Subcutaneous abdominal adipose tissue (tissue), 5 donors: ENCODE data around the gene SPRR5.

Experiments
- H3K27ac ChIP-seq: one replicate; pipeline ENCODE4 v1.7.0; 2013; ENCODE audit warnings: low read depth, mild to moderate bottlenecking, inconsistent platforms, low read length, moderate library complexity
- H3K27me3 ChIP-seq, 5 donors: one replicate each; pipeline ENCODE4 v1.7.0; 2013; ENCODE audit warnings: low read length in 5 of 5, inconsistent platforms in 1 of 5; ENCODE audit not compliant: control insufficient read depth in 5 of 5, insufficient read depth in 4 of 5
- H3K36me3 ChIP-seq, 5 donors: one replicate each; pipeline ENCODE4 v1.7.0; 2013; ENCODE audit warnings: low read length in 5 of 5; ENCODE audit not compliant: control insufficient read depth in 5 of 5, insufficient read depth in 5 of 5
- H3K4me1 ChIP-seq, 5 donors: one replicate each; pipeline ENCODE4 v1.7.0; 2013; ENCODE audit warnings: low read length in 5 of 5, mild to moderate bottlenecking in 3 of 5, moderate library complexity in 1 of 5; ENCODE audit not compliant: control insufficient read depth in 5 of 5, insufficient read depth in 5 of 5
- H3K4me3 ChIP-seq, 5 donors: one replicate each; pipeline ENCODE4 v1.7.0; 2013; ENCODE audit warnings: low read length in 5 of 5, low read depth in 1 of 5
- H3K9ac ChIP-seq, 5 donors: one replicate each; pipeline ENCODE4 v1.7.0; 2013; ENCODE audit warnings: low read length in 5 of 5, mild to moderate bottlenecking in 4 of 5, moderate library complexity in 3 of 5
- H3K9me3 ChIP-seq, 5 donors: one replicate each; pipeline ENCODE4 v1.7.0; 2013; ENCODE audit warnings: low read length in 5 of 5; ENCODE audit not compliant: control insufficient read depth in 5 of 5
- donor health status: healthy.
- donor health status: healthy.
- donor health status: healthy.
- donor health status: healthy.
- donor health status: healthy.

Gene SPRR5

GRCh38 chr1:152941037-152941711 is 5.8 kb upstream of the SPRR5 start:
- Histone ChIP-seq H3K4me1 (no peaks in the 10 kb centered on the region), H3K9ac (no peak overlapping the region), H3K27ac (no peak overlapping the region), H3K27me3 (no peaks in the 10 kb centered on the region), H3K4me3 (no peak overlapping the region), H3K36me3 (no peaks in the 10 kb centered on the region), H3K9me3 (peaks cover 0 to 2% (median 0%) of the 10 kb centered on the region in 5 donors)

- Histone ChIP-seq H3K9me3 (peaks cover 0 to 2% (median 0%) of the 10 kb centered on the region in 5 donors), H3K36me3 (no peaks in the 10 kb centered on the region), H3K4me1 (no peaks in the 10 kb centered on the region), H3K27ac (no peak overlapping the region), H3K9ac (no peak overlapping the region), H3K27me3 (no peaks in the 10 kb centered on the region), H3K4me3 (no peak overlapping the region)
Measured at GRCh38 chr1:152942161-152942560, 4.8 kb upstream of the SPRR5 start.

DNA sequence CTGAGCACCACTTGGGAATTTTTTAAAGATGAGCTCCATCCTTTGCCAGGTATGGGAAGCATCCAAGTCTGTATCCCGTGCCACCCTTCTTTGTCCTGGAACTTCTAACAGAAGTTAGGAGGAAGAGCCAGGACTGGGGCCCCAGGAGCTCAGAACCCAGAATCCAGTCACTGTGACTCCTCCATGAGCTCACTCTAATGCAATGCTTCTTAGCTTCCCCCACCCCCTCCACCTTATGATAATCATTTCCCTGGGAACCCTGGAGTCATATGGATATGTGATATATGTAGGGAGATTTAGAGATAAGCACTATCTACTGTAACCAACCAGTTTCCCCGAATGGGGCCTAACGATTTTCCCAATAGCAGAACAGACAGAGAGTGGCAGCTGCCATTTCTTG is 758 bp upstream of the SPRR5 start:
- Histone ChIP-seq H3K4me1 (no peaks in the 10 kb centered on the region), H3K4me3 (no peak overlapping the region), H3K36me3 (no peaks in the 10 kb centered on the region), H3K27ac (no peak overlapping the region), H3K9me3 (no peaks in the 10 kb centered on the region), H3K9ac (no peak overlapping the region), H3K27me3 (no peaks in the 10 kb centered on the region)

GRCh38 chr1:152951711-152952110 is 4.7 kb downstream of the SPRR5 start:
- H3K4me1 ChIP-seq, result no peaks in the 10 kb centered on the region
- H3K9ac ChIP-seq, result no peak overlapping the region
- peaks cover 0 to 3% (median 0%) of the 10 kb centered on the region in 5 donors for H3K27me3 ChIP-seq

DNA sequence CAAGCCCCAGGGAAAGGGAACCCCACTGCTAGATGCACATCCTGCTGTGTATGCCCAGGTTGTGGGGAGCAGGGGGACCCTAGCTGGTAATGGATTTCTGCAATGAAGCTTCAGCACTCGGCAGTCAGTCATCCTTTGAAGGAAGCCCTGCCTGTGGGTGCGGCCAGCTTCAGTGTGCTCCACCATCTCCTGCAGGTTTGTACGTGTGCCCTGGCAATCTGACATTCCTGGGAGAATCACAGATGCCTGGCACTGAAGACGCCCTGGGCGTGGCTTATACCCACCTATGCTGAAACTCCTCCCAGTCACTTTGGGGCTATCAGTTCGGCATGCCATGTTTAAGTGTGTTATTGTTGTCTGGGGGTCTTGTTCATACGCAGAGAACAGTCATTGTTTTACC is 6.8 kb downstream of the SPRR5 start:
- Histone ChIP-seq H3K9ac (no peak overlapping the region), H3K36me3 (no peaks in the 10 kb centered on the region), H3K4me3 (no peak overlapping the region)

More at GRCh38 chr1:152951711-152952110, 4.7 kb downstream of the SPRR5 start:
- Histone ChIP-seq H3K27ac (no peak overlapping the region), H3K36me3 (no peaks in the 10 kb centered on the region), H3K9me3 (peaks cover 0 to 7% (median 0%) of the 10 kb centered on the region in 5 donors), H3K4me3 (no peak overlapping the region)

DNA sequence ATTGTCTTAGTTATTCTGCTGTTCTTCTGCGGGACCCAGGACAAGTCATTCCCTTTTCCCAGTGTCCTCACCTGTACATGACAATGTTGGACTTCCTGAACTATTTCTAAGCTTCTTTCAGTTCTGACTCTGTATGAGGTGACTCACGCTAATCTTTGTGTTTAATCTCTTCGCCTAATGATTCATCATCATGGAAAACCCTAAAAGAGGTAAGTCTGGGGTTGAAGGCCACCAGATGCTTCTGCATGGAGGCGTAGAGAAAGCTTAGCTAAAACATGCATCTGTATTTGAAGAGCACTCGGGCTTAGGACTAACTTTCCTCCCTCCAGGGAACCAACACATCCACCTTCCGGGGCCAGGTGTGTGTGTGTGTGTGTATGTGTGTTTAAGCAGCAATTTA is 7.4 kb downstream of the SPRR5 start:
- no peak overlapping the region for H3K9ac ChIP-seq
- no peaks in the 10 kb centered on the region for H3K36me3 ChIP-seq
- peaks cover 0 to 7% (median 0%) of the 10 kb centered on the region in 5 donors for H3K9me3 ChIP-seq
- no peak overlapping the region for H3K27ac ChIP-seq
- peaks cover 0 to 3% (median 0%) of the 10 kb centered on the region in 5 donors for H3K27me3 ChIP-seq
- H3K4me3 ChIP-seq, result no peak overlapping the region
- no peaks in the 10 kb centered on the region for H3K4me1 ChIP-seq

More for the DNA sequence above, 6.8 kb downstream of the SPRR5 start:
- H3K9me3 ChIP-seq, result peaks cover 0 to 7% (median 0%) of the 10 kb centered on the region in 5 donors
- H3K27ac ChIP-seq, result no peak overlapping the region
- H3K27me3 ChIP-seq, result peaks cover 0 to 3% (median 0%) of the 10 kb centered on the region in 5 donors
- H3K4me1 ChIP-seq, result no peaks in the 10 kb centered on the region

DNA sequence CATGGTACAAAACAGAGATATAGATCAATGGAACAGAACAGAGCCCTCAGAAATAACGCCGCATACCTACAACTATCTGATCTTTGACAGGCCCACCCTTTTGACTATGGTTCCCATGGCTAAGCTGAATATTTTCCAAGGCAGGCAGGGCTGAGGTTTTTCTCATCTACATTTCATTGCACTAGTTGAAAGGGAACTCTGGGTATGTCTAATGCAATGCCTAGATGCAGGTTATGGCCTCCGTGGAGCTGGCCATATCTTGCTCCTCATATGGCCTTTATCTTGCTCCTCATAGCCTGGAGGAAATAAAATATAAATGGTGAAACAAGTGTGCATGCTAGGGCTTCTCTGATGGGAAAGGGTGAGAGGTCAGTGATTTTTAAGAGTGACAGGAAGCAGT is 10.6 kb downstream of the SPRR5 start:
- peaks cover 0 to 4% (median 0%) of the 10 kb centered on the region in 5 donors for H3K9me3 ChIP-seq
- H3K4me1 ChIP-seq, result no peaks in the 10 kb centered on the region
- no peaks in the 10 kb centered on the region for H3K36me3 ChIP-seq
- H3K27ac ChIP-seq, result no peak overlapping the region
- H3K27me3 ChIP-seq, result peaks cover 0 to 7% (median 0%) of the 10 kb centered on the region in 5 donors
- H3K4me3 ChIP-seq, result no peak overlapping the region
- H3K9ac ChIP-seq, result no peak overlapping the region

GRCh38 chr1:152959273-152959672 is 12.3 kb downstream of the SPRR5 start:
- no peak overlapping the region for H3K9ac ChIP-seq
- no peak overlapping the region for H3K27ac ChIP-seq
- H3K27me3 ChIP-seq, result peaks cover 0 to 4% (median 0%) of the 10 kb centered on the region in 5 donors
- H3K36me3 ChIP-seq, result no peaks in the 10 kb centered on the region
- H3K4me1 ChIP-seq, result no peaks in the 10 kb centered on the region
- no peaks in the 10 kb centered on the region for H3K9me3 ChIP-seq
- H3K4me3 ChIP-seq, result no peak overlapping the region

DNA sequence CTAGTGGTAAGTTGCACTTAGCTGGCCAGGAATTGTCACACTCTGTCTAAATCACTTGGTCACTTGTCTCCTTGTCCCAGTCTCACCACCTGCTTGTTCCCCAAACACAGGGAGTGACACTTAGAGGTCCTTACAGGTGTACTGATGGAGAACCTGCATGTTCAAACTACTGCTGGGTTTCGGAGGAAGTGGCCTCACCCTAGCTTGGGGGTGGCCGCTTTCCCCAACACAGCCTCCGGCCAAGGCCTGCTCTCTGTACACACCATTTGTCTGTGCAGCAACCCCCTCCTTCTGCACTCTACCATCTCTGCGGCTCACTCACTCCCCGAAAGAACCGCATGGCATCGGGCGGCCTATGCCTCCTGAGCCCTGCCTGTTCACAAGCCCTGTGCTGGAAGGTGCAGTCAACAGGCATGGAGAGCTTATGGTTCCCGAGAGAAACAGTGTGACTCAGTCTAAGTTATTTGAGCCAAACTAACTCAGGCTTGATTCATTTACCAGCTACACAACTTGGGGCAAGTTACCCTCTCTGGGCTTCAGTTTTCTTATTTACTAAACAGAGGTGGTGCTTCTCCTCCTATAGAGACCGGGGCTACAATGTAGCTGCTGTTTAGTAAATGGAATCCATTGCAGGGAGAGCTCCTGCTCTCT is 12.9 kb downstream of the SPRR5 start:
- no peak overlapping the region for H3K27ac ChIP-seq
- H3K27me3 ChIP-seq, result peaks cover 0 to 4% (median 0%) of the 10 kb centered on the region in 5 donors
- no peak overlapping the region for H3K4me3 ChIP-seq
- H3K9me3 ChIP-seq, result no peaks in the 10 kb centered on the region
- H3K9ac ChIP-seq, result no peak overlapping the region
- no peaks in the 10 kb centered on the region for H3K4me1 ChIP-seq
- H3K36me3 ChIP-seq, result no peaks in the 10 kb centered on the region

DNA sequence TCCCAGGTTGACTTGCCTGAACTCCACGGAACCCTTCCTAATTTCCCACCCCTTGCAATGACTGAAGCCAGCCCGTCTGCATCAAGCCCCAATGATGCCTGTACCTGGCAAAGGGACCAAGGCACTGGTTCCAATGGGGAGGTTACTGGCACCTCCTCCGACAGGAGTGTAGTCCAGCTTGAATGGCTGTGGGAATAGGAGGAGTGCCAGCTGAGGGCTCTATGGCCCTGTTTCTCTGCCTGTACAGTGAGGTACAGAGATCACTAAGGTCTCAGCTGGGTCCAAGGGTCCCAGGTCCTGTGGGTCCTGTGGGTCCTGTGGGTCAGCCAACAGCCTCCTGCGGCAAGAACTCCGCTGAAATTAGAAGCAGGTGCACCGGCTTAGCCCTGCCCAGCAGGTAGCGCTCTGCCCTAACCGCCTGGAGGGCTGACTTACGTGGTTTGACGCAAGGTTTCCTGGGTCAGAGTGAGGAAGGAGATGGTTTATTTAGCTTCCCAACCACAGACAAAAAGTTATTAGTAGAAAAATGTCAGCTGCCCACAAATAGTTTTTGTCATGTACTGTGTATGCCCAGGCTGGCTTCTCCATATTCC is 13.5 kb downstream of the SPRR5 start:
- no peaks in the 10 kb centered on the region for H3K36me3 ChIP-seq
- H3K27me3 ChIP-seq, result peaks cover 0 to 4% (median 0%) of the 10 kb centered on the region in 5 donors
- H3K27ac ChIP-seq, result no peak overlapping the region
- no peak overlapping the region for H3K9ac ChIP-seq
- no peaks in the 10 kb centered on the region for H3K9me3 ChIP-seq
- no peak overlapping the region for H3K4me3 ChIP-seq
- no peaks in the 10 kb centered on the region for H3K4me1 ChIP-seq
